HepG2 (cell line): ENCODE results near the gene RTEL1. TPM values are rescaled to one million over a fixed set of nuclear protein-coding genes. Genes with fewer than 3 reads are reported as not detected.

Source experiments
- ARID3A ChIP-seq: IDR thresholded peaks from 2 replicates; pipeline ENCODE4 v1.6.1; 2012; ENCODE audit warnings: low read depth, low read length, improper control_type of control experiment
- ATF4 ChIP-seq, 2 experiments: fragments of 450-650 bp in 1 of 2; sonication (generic) in 1 of 2; formaldehyde crosslinking; IDR thresholded peaks; 2 replicates each; pipeline versions ENCODE4 v1.5.0 to v1.8.0; 2020 to 2022; ENCODE audit warnings: mild to moderate bottlenecking in 1 of 2, missing genetic modification reagents in 1 of 2
- ATF6 ChIP-seq: sonication (generic); formaldehyde crosslinking; conservative IDR thresholded peaks from 2 replicates; pipeline ENCODE4 v1.4.0; 2020; ENCODE audit warnings: missing genetic modification reagents
- CTCF ChIP-seq: sonication (generic); formaldehyde crosslinking; IDR thresholded peaks from 2 replicates; pipeline ENCODE4 v1.5.0; 2020; ENCODE audit warnings: mild to moderate bottlenecking, missing genetic modification reagents, moderate library complexity
- GLMP ChIP-seq: sonication (generic); formaldehyde crosslinking; IDR thresholded peaks from 2 replicates; pipeline ENCODE4 v1.9.0; 2021; ENCODE audit warnings: missing genetic modification reagents, mild to moderate bottlenecking, borderline replicate concordance
- JUN ChIP-seq: sonication (generic); formaldehyde crosslinking; IDR thresholded peaks from 2 replicates; pipeline ENCODE4 v1.4.0; 2020; ENCODE audit warnings: mild to moderate bottlenecking, missing genetic modification reagents
- PATZ1 ChIP-seq: sonication (generic); formaldehyde crosslinking; IDR thresholded peaks from 2 replicates; pipeline ENCODE4 v1.4.0; 2020; ENCODE audit warnings: missing genetic modification reagents
- SOX6 ChIP-seq, 2 experiments: fragments of 450-650 bp in 1 of 2; sonication (generic) in 1 of 2; formaldehyde crosslinking in 1 of 2; IDR thresholded peaks; 2 replicates each; pipeline versions ENCODE4 v1.4.0 to v1.6.1; 2017 to 2020; ENCODE audit warnings: antibody characterized with exemption in 1 of 2, mild to moderate bottlenecking in 1 of 2, missing genetic modification reagents in 1 of 2
- SP2 ChIP-seq: sonication (generic); formaldehyde crosslinking; IDR thresholded peaks from 2 replicates; pipeline ENCODE4 v1.5.1; 2020; ENCODE audit warnings: mild to moderate bottlenecking, missing genetic modification reagents
- UBTF ChIP-seq: sonication (generic); formaldehyde crosslinking; IDR thresholded peaks from 2 replicates; pipeline ENCODE4 v1.4.0; 2020; ENCODE audit warnings: mild to moderate bottlenecking, missing genetic modification reagents
- ZFP90 ChIP-seq: sonication (generic); formaldehyde crosslinking; IDR thresholded peaks from 2 replicates; pipeline ENCODE4 v1.8.0; 2022; ENCODE audit warnings: missing genetic modification reagents, mild to moderate bottlenecking, inconsistent platforms, borderline replicate concordance
- ZMAT3 ChIP-seq: sonication (generic); formaldehyde crosslinking; conservative IDR thresholded peaks from 2 replicates; pipeline ENCODE4 v1.7.0; 2021; ENCODE audit warnings: missing genetic modification reagents
- ZNF788 ChIP-seq: sonication (generic); formaldehyde crosslinking; IDR thresholded peaks from 2 replicates; pipeline ENCODE4 v1.5.0; 2020; ENCODE audit warnings: mild to moderate bottlenecking, missing genetic modification reagents, borderline replicate concordance
- polyA plus RNA-seq, 8 experiments: library from polyadenylated mRNA; depleted of rRNA in 3 of 8; stranded (reverse) in 7 of 8; unstranded in 1 of 8; fragments of >200 nt; fragmentation: Illumina TruSeq in 4 of 8; extraction: Trizol in 4 of 8; gene quantifications; 2 replicates each; pipeline versions ENCODE4 v1.2.1 to v1.2.3, GENCODE V29; 2011 to 2016; ENCODE audit warnings: low read depth in 4 of 8, missing spikeins in 1 of 8, mixed read lengths in 1 of 8; ENCODE audit not compliant: insufficient read depth in 1 of 8
- total RNA-seq, 5 experiments: library from RNA; depleted of rRNA; stranded (reverse); fragments of >200 nt; fragmentation: Illumina TruSeq; extraction: Trizol; gene quantifications; 2 replicates each; pipeline ENCODE4 v1.2.3, GENCODE V29; 2016; ENCODE audit warnings: low read depth in 1 of 5

RTEL1 gene
- total and polyA plus RNA-seq, 2 of the 13 experiments (the other 11 are each of a cell fraction or from before 2014, with no cell fraction given), result 21.8 to 36.4 TPM

GRCh38 chr20:63657260-63657936, 714 bp upstream of the RTEL1 start (continued):
- TF ChIP-seq GLMP, result no peak
- TF ChIP-seq CTCF, result no peak
- no peak for TF ChIP-seq SP2 (CRISPR knock-in tag)
- no peak for TF ChIP-seq ZNF788 (CRISPR knock-in tag)
- TF ChIP-seq PATZ1 (CRISPR knock-in tag), result peak; percentile 21; the same call in 1 of the 2 replicates
- TF ChIP-seq SOX6 (IDR thresholded peaks at IDR 0.05), result no peak
- no peak for TF ChIP-seq SOX6 (CRISPR knock-in tag; IDR thresholded peaks at IDR 0.05)
- no peak for TF ChIP-seq JUN (CRISPR knock-in tag)
- no peak for TF ChIP-seq ATF6 (CRISPR knock-in tag)
- TF ChIP-seq ARID3A, result no peak
- no peak for TF ChIP-seq ATF4 (CRISPR knock-in tag; IDR thresholded peaks at IDR 0.05)
- TF ChIP-seq UBTF (CRISPR knock-in tag), result 0 out of 2 replicates have a peak, but pooled peaks have one; percentile 7
- no peak for TF ChIP-seq ZMAT3 (CRISPR knock-in tag)
- TF ChIP-seq ZFP90 (CRISPR knock-in tag), result no peak
